NCI-H2107 treated with DMSO at 0.1 percent for 48 hours (cell line): Measurements from ENCODE around the gene NUP50.

Experiments
- DNase-seq: peaks from one replicate; lab custom pipeline; 2025; ENCODE audit not compliant: unreplicated experiment; lab: John Stamatoyannopoulos, UW

The NUP50 gene

DNA sequence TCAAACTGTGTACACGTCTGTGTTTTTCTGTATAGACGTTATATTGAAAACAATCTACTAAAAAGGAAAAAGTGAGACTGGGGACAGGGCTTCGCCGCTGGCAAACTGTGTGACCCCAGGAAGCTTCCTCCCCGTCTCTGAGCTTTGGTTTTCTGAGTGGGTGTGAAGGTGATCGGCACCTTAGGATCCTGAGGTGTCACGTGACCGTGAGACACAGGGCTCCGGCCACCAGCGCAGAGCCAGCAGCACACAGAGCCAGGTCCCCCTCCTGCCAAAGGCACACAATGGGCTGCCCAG, 44.9 kb downstream of the NUP50 start:
- no peak for DNase-seq

DNA sequence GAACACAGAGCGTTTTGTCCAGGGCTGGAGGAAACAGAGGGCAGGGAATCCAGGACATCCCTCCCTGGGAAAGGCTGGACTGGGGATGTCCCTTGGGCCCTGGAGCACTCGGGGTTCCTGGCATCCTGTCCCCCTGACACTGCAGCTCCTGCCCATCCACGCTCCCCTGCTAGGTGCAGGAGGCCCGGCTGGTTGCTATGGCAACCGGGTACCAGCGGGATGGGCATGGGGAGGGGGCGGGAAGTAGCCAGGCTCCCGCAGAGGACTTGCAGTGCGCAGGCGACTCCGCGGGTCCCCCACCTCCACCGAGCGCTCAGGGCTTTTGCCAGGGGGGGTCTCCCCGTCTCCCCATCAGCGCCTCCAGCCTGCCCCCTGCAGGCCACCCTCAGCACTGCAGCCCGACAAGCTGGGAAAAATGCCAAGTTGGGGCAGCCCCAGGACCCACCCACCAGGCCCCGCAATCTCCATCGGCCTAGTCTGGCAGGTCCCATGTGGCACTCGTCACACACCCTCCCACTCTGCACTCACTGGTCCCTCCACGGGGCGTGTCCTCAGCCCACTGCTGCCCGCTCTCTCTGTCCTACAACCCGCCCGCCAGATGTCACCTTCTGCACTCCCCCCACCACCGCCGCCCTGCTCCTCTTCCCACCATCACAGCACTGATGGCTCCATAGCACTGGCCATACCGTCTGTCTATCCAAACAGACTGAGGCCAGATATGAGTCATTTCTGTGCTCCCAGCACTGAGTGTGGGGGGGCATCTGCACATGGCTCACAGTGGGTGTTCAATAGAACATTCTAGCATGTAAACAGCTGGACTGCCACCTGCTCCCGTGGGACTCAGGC, 45.5 kb downstream of the NUP50 start:
- DNase-seq, result no peak

DNA sequence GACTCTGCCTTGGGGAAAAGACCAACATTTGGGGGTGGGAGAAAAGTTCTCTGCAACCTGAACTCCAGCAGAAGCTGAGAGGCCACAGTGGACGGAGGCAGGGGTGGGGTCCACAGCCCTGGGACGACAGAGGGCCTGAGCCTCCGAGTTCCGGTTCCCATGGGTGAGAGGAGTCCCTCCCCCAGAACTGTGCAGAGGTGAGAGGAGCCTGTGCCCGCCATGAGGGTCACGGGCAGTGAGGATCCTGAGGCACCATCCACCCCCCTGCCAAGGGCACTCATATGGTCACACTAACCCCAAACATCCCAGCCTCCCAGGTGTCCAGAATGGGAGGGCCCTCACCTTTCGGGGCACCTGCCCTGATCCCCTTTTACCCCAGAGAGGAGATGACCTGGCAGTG, 46.4 kb downstream of the NUP50 start:
- no peak for DNase-seq

DNA sequence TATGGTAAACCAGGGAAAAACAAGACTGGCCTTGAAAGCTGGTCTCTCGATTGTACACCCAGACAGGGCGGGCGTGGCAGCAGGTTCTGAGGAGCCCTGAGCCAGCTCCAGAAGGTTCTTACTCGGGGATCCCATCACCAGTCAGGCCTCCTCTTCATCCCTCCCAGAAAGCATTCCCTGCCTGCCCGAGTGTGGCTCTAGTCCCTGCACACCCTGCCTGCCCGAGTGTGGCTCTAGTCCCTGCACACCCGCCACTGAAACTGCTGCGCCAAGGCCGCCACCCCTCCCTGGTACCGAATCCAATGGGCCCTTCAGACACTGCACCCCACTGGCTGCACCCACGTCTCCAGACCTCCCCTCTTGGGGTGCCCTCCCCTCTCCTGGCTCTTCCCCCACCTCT, 46.9 kb downstream of the NUP50 start:
- no peak for DNase-seq

DNA sequence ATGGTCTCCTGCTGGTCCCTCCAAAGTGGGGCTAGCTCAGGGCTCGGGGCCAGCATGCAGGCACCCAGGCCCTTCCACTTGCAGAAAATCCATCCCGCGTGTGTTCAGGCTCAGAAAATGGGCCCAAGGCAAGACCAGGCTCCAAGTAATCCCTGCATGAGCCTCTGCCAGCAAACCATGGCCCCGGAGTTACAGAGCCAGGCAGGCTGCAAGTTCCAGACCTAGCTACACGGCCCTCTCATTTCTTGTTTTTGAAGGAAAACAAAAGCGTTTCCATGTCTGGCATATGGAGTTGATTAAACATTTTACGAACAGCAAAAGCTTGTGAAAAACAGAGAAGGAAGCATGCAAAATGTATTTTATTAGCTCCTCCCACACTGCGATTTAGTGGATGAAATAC, 47.3 kb downstream of the NUP50 start:
- DNase-seq, result no peak

DNA sequence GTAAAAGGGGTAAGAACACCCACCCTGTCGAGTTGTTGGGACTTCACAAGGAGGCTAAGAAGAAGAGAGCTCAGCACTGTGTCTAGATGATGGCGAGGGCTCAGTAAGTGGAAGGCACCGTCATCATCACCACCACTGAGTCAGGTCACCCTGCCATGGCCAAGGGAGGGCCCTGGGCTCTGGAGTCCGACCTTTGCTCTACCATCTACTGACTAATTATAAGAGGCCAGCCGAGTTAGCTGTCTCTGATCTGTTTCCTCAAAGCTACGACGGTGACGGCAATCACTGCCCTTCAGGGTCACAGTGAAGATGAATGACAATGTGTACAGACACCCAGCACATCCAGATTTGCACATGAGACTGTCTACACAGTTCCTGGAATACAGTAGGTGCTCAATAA, 47.7 kb downstream of the NUP50 start:
- DNase-seq, result no peak

DNA sequence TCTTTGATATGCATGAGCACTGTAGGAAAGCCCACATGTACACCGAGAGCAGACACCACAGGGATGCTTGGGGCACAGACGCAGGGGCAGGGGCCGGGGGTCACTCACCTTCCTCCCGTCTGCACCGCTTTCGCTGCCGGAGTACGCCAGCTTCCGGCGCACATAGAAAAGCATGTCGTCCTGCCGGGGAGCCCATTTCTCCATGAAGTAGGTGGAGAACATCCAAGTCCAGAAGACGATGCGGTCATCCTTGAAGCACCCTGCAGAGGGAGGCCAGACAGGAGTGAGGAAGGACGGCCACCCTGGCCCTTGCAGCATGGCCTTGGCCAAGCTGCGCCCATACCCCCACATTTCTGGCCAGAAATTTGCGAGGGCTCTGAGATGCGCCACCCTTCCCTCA, 48.1 kb downstream of the NUP50 start:
- DNase-seq, result no peak

DNA sequence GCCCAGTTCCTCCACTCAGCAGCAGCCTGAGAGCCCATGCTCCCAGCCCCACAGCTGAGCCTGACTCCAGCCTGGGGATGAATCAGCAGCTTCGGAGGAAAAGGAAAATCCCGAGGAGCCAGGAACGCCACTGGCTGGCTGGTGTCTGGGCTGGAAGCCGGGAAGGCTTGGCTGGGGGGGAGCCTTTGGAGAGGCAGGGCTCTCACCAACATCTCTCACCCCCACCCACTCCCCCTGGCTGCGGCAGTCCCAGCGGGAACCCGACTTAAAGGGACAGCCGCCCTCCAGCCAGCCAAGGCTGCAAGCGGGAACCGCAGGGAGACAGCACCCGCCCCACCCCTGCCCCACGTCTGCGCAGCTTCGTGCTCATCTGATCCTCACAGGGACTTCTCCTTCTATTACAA, 48.6 kb downstream of the NUP50 start:
- peak; percentile 14 for DNase-seq

DNA sequence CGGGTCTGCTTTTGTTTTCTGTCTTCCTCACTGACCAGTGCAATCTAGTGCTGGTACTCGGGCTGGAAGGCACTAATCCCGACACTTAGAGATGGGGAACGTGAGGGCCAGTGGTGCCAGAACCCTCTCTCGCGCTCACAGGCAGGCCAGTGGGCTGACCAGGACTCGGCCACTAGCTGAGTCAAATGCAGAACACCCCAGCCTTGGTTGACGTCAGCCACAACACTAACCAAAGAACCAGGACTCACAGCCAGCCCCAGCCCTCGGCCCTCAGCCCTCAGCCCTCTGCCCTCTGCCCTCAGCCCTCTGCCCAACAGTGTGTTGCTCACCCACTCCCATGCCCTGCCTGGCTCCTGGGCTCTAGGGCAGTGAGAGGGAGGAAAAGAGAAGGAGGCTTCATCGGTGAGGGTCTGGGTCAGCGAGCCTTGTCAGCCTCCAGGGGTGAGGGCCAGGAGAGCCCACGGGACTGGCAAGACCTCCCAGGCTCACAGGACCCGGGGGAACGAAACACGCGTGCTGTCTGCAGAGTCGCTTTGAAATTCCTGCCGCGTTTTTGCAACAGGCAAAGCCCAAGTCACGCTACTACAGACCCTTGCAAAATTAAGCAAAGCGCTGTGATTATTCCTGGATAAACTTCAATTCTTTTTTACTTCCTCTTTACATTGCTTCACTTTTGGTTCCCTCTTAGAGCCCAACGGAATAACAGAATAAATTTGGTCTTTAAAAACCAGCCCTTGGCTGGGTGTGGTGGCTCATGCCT, 49.4 kb downstream of the NUP50 start:
- DNase-seq, result no peak

DNA sequence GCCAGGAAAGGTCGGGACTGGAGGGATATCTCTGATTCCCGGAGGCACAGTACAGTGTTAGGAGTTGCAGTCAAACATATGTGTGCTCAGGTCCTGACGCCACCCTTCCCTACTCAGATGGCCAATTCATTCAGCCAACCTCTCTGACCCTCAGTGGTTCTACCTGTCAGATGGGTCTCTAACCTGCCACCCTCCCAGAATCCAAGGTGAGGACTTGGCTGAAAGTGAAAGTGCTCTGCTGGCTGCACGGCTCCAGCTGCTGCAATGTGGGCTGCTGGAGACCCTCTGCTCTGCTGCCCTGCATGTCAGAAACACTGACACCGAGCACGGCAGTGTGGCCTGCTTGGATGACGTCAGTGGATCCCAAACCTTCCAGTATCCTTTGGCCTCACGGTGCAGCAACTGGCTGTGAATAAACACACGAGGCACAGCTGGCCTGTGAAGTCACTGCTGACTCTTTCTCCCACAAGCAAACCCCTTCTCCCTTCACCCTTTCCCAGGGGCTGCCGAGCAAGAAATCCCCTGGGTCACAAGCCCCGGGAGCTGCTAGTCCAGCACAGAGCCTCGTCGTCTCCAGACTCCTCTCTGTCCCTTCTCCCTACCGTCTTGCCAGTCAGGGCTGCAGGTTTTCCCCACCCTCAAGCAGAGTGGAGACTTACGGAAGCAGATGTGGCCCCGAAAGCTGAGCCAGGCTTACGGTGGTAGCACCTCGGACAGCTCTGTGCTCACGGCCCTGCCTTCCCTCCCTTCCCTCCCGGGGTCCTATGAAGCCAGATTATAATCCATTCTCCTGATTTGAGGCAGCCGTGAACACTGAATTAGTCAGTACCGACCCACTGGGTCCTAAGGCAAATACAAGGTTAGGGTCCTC, 52.6 kb downstream of the NUP50 start:
- DNase-seq, result no peak

DNA sequence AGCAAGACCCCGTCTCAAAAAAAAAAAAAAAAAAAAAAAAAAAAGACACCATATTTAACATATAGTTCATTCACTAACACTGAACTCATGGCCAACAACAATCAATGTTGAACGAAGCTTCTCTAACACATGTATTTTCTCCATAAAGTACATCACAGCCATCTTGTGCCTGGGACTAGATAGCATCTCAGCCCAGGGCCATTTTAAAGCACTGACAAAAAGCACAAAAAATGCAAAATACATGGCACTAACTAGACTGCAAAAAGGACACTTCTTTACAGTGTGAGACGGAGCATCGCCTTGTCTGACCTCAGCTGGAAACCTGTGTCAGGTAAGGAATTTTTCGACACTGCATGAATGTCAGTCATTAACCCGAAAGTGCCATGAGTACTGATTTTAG, 53.6 kb downstream of the NUP50 start:
- DNase-seq, result no peak

DNA sequence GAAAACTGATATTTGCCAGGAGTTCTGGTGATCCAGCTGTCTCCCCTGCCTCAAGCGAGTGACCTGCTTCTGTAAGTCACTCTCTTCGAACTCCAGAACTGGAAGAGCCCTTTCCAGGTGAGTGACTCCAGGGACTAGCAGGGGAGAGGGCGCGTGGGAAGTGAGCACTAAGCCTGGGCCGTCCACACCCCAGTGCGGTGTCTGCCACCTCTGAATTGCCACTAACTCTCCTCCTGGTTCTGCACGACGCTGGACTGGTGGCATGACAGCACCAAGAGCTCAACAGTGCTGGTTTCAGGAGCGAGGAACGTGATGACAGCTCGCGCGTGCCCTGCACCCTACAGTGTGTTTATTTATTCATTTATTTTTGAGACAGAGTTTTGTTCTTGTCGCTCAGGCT, 54.1 kb downstream of the NUP50 start:
- DNase-seq, result no peak

DNA sequence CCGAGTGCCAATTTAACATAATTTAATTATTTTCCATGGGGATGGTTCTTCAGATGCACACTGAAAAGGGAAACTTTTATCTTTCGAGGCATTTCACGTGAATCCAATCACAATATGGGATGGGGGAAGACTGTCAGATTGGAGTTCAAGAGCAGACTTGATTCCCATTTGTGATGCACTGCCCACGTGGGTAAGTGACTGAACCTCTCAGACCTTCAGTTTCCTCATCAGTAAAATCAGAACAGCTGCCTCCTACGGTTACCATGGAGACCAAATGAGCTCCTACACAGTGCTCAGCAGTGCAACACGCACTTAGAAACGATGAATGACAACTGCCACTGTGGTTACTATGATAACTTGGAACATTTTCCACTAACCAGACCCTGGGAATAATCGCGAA, 55.3 kb downstream of the NUP50 start:
- DNase-seq, result no peak

DNA sequence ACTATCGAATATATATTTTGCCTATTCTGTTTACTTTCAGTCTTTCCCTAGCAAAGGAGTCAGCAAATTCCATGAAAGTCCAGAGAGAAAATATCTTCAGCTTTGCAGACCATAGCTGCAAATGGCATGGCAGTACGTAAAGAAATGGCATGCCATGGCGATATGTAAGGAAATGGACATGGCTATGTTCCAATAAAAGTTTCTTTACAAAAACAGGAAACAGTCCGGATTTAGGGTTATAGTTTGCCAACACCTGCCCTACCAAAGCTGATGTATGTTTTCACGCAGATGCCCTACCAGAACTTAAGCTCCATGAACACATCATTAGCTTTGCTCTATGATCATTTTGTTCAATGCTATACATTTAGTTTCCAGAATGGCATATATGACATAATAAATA, 57.5 kb downstream of the NUP50 start:
- no peak for DNase-seq

DNA sequence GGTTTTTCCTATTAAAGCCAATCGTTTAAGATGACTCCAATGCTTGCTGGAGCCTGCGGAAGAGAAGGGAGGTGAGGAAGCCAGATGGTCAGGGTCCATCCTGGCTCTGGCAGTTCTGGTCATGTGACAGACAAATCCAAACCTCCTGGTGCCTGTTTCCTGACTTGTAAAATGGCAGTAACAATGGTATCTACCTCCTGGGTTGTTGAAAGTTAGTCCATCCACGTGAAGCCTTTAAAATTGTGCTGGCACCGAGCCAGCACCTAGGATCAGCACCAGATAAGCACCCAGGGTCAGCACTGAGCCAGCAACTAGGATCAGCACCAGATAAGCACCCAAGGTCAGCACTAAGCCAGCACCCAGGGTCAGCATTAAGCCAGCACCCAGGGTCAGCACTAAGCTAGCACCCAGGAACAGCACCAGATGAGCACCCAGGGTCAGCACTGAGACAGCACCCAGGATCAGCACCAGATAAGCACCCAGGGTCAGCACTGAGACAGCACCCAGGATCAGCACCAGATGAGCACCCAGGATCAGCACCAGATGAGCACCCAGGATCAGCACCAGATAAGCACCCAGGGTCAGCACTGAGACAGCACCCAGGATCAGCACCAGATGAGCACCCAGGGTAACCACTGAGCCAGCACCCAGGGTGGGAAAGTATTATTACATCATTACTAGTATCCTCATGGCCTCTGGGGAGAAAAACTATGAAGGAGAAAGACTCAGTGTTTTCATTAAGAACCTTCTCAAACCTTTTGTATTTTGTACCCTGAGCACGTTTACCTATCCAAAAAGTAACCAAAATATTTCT, 59.8 kb downstream of the NUP50 start:
- DNase-seq, result no peak

DNA sequence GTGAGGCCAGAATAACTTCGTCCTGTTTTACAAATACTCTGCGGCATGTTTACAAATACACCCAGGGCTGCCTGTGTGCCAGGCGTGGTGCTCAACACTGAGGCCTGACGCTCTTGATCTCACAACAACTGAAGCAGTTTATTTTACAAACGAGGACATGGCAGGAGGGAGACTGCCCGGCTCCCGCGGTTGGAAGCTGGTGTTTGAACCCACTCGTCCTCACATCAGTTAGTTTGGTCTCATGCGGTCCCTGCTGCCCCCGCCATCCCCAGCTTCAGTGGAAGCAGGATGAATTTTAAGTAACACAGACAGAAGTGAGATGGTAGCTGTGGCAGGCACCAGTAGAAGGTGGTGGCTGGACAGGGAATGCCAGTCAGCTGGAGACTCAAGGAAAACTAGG, 60.6 kb downstream of the NUP50 start:
- DNase-seq, result no peak

DNA sequence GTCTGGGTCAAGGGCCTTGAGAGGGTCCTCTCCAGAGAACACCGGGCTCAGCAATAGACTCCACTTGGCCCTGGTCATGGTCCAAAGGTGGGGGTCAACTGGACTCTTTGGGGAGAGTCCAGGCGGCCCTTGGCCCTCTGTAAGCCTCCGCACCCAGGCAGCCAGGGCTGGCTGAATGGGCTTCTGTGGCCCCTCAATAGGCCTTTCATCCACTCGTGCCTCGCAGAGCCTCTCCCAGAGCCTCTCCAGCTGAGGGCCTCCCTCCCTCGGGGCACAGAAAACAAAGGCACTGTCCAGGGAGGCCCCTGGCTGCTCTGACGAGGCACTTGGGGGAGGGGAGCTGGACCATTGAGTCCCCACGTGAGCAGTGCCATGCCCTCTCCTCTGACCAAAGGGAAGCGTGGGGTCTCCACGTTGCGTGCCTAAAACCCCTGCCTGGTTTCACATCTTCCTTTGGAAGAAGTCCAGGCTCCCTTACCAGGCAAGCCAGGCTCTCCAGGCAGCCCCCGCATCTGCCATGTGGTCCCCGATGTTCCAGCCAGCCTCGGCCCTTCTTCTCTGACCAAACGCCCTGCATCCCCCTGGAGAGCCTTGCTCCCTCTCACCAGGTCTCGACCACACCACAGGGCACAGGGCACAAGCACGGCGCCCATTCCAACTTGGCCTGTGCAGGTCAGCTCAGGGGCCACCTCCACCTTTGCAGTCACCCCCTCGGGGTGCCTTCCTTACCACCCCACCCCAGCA, 61.4 kb downstream of the NUP50 start:
- no peak for DNase-seq

DNA sequence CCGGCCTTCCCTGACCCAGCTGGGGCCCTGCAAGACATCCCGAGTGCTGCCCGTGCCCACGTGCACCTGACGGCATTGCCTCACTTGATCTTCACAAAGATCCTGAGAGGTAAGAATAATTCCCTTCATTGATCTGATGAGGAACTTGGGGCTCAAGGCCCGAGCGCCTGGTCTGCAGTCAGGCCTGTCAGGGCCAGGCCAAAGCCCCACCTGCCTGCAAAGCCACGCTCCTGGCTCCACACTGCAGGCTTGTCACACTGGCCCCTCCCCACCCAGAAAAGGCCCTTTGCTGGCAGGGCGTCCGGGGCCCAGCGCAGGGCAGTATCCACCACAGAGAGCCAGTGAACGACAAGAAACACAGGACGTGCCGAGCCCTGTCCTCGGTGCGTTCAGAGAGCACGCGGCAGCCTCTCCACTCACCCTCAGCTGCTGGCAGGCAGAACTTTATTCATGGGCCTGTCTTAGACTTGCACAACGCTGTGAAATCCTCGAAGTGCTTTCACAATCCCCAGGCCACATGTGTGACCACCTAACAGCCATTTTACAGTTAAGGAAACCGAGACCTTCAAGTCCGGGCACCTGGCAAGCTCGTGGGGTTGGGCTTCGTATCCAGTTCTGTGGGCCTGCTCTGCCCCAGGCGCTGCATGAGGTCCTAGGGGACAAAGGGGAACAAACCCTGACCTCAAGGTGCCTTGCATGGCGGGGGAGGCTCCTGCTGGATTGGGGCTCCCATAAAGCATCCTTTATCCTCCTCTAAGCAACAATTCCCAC, 62.2 kb downstream of the NUP50 start:
- no peak for DNase-seq

DNA sequence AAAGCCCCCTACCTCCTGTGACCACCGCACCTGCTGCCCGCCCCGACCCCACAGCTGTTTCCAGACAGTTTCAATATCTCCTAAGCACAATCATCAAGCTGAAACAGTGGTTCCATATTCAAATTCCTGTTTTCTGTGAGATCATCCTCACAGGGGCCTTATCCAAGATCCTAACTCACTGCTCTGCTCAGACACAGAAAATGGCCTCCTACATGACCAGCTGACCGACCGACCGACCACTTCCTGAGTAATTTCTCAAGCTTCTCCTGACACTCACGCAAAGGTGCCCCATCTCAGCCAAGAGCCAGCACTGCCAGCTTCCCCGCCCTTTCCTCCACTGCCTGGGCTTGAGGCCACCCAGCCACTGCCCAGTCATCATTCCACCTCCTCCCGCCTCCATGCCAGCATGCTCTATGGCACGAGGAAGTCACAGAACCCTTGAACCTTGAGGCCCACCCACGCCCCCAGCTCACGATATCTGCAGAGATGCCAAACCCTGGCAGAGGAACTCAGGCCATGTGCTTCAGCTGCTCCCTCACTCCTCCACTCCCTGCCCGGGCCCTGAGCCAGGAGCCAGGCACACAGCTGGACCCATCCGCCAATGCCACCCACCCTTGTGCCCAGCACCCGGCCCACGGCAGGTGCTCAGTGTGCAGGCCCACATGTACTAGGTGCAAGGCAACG, 62.9 kb downstream of the NUP50 start:
- no peak for DNase-seq
